LNCAP (cell line): ENCODE results near the gene RASGEF1B.

Source experiments
- TF ChIP-seq, protein P1 (sequence below): fragments of 450-650 bp; IDR thresholded peaks from 2 replicates; pipeline ENCODE4 v1.5.1; 2017; ENCODE audit warnings: mild to moderate bottlenecking

The RASGEF1B gene

DNA sequence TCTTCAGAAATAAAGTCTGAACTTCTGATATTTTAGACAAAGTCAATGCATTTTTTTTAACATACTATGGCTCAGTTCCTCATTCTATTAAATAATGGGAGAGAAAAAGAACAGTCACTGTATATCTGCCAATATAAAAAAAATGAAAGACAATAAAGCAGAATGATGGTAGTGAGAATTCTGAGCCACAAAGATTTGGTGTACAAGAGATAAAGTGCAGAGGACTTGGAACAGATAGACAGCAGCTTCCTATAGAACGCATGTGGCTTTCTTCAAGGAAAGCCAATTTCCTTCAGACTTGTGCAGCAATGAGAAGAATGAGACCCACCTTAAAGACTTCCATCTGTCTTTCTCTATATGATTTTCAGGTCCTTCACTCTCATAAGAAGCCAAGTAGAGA lies 39.7 kb downstream of the RASGEF1B start:
- TF ChIP-seq, protein P1, sequence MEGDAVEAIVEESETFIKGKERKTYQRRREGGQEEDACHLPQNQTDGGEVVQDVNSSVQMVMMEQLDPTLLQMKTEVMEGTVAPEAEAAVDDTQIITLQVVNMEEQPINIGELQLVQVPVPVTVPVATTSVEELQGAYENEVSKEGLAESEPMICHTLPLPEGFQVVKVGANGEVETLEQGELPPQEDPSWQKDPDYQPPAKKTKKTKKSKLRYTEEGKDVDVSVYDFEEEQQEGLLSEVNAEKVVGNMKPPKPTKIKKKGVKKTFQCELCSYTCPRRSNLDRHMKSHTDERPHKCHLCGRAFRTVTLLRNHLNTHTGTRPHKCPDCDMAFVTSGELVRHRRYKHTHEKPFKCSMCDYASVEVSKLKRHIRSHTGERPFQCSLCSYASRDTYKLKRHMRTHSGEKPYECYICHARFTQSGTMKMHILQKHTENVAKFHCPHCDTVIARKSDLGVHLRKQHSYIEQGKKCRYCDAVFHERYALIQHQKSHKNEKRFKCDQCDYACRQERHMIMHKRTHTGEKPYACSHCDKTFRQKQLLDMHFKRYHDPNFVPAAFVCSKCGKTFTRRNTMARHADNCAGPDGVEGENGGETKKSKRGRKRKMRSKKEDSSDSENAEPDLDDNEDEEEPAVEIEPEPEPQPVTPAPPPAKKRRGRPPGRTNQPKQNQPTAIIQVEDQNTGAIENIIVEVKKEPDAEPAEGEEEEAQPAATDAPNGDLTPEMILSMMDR = no peak

DNA sequence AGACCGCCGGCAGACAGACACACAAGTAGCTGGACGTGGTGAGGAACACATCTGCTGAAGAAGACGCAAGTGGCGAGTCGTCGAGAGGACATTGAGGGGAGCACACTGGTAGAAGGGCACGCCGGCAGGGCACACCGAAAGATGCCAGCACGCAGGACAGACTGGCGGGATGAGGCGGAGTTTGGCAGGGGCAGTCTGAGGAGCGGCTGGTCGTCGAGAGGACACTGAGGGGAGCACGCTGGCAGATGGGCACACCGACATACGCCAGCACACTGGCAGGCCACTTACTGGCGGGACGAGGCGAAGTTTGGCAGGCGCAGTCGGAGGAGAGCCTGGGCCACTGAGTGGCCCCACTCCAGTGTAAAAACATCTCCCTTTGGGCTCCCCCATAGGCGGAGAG lies 42.1 kb downstream of the RASGEF1B start:
- TF ChIP-seq, protein P1 = no peak

DNA sequence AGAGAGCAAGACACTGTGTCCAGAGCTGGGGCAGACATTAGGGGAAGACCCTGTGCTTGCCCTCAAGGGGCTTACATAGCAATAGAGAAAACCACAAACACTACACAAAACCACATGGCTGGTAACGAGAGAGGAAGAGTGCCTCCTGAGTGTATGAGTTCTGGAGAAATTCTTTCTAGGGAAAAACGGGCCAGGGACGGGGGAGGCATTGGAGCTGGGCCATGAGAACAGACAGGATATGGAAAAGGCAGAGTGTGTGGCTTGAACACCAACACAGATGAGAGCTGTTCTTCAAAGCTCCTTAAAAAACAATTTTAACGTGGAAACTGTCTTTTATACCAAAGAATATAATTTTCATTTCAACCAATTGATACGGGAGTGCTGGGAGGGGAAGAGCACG lies 42.7 kb downstream of the RASGEF1B start:
- TF ChIP-seq, protein P1 = no peak

DNA sequence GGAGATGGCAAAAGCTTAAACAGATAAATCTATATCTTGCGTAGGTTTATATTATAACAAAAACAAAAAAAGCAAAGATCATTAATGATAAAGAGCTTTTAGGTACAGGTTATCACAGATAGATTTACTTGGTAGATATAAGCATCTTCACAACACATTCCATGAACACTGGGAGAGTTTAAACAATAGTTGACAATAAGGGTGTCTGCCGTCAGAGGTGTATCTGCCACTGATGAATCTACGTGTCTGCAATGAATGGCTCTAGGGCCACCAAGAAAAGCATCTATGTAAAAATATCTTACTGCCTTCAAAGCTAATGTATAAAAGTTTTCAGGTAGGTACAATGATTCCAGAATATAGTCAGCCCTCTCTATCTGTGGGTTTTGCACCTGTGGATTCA lies 43.7 kb downstream of the RASGEF1B start:
- TF ChIP-seq, protein P1 = no peak

DNA sequence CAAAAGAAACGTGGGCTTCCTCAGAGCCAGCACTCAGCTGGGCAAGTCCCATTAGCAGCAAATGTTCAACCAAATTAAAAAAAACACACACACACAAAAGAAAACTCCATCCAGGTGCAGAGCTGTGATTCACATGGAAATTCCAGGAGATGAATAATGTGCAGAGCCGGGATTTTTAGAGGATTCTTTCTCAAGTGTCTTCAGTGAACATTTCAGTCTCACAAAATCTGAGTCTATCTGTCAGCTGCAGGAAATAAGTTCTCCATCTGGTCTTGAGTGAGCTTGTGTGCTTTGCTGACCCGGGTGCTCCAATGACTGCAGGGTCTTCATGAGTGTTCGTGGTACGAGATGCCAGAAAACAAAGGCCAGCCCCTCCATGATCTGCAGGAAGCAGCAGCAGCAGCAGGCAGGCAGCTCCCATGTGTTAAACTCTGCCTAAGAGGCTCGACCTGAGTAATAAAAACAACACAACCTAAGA lies 44.3 kb downstream of the RASGEF1B start:
- TF ChIP-seq, protein P1 = no peak

DNA sequence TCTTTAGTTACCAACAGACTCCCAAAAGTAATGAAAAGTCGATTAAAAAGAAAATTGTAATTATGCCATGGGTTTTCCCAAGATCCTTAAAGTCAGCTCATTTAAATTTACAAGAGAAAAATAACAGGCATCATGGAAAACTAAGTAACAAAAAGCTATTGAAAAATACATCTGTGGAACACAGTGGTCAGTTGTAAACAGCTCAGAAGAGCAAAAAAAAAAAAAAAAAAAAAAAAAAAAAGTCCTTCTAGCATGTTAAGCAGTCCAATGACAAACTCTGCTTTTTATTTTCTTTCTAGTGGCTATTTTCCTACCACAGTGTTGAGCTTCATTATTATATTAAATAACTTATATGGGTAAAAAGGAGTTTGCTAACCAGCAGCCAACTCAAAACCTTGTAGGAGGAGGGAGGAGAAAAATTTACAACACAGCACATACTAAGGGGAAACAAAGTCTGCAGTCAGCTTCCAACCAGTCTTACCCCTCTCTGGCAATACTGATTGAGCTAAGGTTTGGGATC lies 44.9 kb downstream of the RASGEF1B start:
- TF ChIP-seq, protein P1 = no peak

DNA sequence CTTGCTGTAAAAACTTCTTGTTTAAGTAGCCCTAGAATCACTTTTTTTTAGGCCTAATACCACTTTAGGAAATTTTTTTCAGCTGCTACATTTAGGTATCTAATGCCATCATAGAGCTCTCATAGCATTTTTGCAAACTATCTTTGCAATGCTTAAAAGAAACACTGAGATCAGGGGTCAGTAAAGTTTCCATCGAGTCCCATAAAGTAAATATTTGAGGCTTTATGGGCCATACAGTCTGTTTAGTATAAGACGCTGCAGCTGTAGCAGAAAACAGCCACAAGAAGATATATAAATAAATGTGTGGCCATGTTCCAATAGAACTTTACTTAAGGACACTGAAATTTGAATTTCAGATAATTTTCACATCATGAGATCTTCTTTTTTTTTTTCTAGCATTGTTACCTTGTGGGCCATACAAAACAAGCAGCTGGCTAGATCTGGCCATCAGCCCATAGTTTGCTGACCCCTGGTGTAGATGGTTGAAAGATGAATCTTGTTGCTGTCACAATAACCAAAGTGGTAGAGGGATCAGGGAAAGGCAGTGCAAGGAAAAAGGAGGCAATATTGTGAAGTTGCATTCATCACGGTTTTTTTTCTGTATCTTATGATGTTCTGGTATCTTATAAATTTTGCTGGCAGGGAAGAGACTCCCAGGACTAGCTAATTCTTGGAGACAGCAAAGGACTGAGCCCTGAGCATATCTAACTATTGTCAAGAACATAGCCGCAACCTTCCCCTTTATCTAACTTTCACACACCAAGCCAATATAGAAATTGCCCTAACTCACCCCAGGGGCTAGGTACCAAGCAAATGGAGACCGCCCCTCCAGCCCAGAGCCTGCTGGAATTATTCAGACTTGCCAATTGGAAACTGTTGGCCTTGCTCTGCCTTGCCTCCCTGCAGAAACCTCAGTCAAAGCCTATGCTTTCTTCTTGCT lies 46.6 kb downstream of the RASGEF1B start:
- TF ChIP-seq, protein P1 = no peak
